Measurements from ENCODE around the gene PRR3.

The PRR3 gene

DNA sequence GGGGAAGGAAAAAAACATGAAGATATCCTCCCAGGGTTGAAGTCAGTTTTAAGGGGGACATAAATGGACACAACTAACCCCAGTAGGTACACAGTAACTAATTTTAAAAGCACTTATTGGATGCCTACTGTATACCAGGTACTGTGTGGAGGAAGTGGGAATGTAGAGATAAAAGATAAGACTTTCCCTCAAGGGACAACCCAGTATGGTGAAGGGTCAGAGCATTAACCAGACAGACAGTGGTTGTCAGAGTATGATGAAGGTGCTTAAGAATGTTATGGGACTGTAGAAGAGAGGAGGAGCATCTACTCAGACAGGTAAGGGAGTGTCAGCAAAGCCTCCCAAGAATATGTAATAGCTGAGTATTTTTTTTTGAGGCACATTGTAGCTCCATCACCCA, 15.1 kb downstream of the PRR3 start:
- no peak for ATAC-seq
- TF ChIP-seq SNAI2 (CRISPR knock-in tag; IDR thresholded peaks at IDR 0.05) (no peak), ZNF8 (CRISPR knock-in tag; IDR thresholded peaks at IDR 0.05) (no peak), GLIS3 (CRISPR knock-in tag; IDR thresholded peaks at IDR 0.05) (no peak)
- TF ChIP-seq, protein P1, sequence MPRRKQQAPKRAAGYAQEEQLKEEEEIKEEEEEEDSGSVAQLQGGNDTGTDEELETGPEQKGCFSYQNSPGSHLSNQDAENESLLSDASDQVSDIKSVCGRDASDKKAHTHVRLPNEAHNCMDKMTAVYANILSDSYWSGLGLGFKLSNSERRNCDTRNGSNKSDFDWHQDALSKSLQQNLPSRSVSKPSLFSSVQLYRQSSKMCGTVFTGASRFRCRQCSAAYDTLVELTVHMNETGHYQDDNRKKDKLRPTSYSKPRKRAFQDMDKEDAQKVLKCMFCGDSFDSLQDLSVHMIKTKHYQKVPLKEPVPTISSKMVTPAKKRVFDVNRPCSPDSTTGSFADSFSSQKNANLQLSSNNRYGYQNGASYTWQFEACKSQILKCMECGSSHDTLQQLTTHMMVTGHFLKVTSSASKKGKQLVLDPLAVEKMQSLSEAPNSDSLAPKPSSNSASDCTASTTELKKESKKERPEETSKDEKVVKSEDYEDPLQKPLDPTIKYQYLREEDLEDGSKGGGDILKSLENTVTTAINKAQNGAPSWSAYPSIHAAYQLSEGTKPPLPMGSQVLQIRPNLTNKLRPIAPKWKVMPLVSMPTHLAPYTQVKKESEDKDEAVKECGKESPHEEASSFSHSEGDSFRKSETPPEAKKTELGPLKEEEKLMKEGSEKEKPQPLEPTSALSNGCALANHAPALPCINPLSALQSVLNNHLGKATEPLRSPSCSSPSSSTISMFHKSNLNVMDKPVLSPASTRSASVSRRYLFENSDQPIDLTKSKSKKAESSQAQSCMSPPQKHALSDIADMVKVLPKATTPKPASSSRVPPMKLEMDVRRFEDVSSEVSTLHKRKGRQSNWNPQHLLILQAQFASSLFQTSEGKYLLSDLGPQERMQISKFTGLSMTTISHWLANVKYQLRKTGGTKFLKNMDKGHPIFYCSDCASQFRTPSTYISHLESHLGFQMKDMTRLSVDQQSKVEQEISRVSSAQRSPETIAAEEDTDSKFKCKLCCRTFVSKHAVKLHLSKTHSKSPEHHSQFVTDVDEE (CRISPR knock-in tag; IDR thresholded peaks at IDR 0.05), result no peak

DNA sequence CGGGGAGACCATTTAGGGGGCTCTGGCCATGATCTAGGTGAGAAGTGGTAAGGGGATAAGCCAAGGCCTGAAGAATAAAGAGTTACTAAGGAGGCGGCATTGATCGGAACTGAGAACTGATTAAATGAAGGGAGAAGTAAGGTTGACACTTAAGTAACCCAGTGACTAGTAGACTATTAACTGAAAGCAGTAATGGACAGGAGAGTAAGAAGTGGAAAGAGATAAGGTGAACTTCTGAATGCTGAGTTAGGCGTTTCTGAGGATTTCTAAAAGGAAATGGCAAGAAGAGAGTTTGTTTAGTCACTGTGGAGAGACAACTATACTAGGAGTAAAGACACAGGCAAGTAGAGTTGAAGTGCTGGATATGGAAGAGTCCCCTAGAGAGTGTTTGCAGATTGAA, 16.0 kb downstream of the PRR3 start:
- ATAC-seq, result no peak
- TF ChIP-seq, protein P1 (CRISPR knock-in tag; IDR thresholded peaks at IDR 0.05), result no peak
- no peak for TF ChIP-seq ISL1 (CRISPR knock-in tag; IDR thresholded peaks at IDR 0.05)
- no peak for TF ChIP-seq ESRRG (CRISPR knock-in tag; IDR thresholded peaks at IDR 0.05)
- TF ChIP-seq ZNF70 (CRISPR knock-in tag; IDR thresholded peaks at IDR 0.05), result no peak
- TF ChIP-seq ZNF565 (CRISPR knock-in tag; conservative IDR thresholded peaks at IDR 0.05; ENCODE audit: low read depth), result no peak
- TF ChIP-seq, protein P2, sequence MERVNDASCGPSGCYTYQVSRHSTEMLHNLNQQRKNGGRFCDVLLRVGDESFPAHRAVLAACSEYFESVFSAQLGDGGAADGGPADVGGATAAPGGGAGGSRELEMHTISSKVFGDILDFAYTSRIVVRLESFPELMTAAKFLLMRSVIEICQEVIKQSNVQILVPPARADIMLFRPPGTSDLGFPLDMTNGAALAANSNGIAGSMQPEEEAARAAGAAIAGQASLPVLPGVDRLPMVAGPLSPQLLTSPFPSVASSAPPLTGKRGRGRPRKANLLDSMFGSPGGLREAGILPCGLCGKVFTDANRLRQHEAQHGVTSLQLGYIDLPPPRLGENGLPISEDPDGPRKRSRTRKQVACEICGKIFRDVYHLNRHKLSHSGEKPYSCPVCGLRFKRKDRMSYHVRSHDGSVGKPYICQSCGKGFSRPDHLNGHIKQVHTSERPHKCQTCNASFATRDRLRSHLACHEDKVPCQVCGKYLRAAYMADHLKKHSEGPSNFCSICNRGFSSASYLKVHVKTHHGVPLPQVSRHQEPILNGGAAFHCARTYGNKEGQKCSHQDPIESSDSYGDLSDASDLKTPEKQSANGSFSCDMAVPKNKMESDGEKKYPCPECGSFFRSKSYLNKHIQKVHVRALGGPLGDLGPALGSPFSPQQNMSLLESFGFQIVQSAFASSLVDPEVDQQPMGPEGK (CRISPR knock-in tag; IDR thresholded peaks at IDR 0.05; ENCODE audit: borderline replicate concordance), result no peak
- no peak for TF ChIP-seq TCF4 (CRISPR knock-in tag; IDR thresholded peaks at IDR 0.05; ENCODE audit: borderline replicate concordance)
- TF ChIP-seq RARB (CRISPR knock-in tag; IDR thresholded peaks at IDR 0.05), result no peak
- TF ChIP-seq POU6F1 (CRISPR knock-in tag; IDR thresholded peaks at IDR 0.05; ENCODE audit: borderline replicate concordance, low read depth), result no peak
- TF ChIP-seq OSR1 (CRISPR knock-in tag; IDR thresholded peaks at IDR 0.05), result no peak

DNA sequence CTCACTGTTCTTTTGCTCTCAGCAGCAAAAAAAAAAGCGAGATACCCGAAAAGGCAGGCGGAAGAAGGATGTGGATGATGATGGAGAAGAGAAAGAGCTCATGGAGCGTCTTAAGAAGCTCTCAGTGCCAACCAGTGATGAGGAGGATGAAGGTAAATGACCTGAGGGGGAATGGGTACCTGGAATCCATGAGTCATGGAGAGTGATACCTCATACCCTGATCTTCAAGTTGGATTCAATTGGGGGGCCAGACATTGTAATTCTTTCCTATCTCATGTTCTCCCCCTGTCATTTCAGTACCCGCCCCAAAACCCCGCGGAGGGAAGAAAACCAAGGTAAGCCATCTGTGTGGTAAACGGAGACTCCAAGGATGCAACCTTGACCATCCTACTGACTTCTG, 21.0 kb downstream of the PRR3 start:
- no peak for ATAC-seq
- TF ChIP-seq, protein P1 (CRISPR knock-in tag; IDR thresholded peaks at IDR 0.05), result no peak
- no peak for TF ChIP-seq ZFP30 (CRISPR knock-in tag; IDR thresholded peaks at IDR 0.05)
- no peak for TF ChIP-seq TOX (CRISPR knock-in tag; IDR thresholded peaks at IDR 0.05; ENCODE audit: borderline replicate concordance)
- TF ChIP-seq CSRNP3 (CRISPR knock-in tag; IDR thresholded peaks at IDR 0.05), result no peak
- no peak for TF ChIP-seq ZNF70 (CRISPR knock-in tag; IDR thresholded peaks at IDR 0.05)
- no peak for TF ChIP-seq ISL1 (CRISPR knock-in tag; IDR thresholded peaks at IDR 0.05)
- no peak for TF ChIP-seq ESRRG (CRISPR knock-in tag; IDR thresholded peaks at IDR 0.05)
- no peak for TF ChIP-seq ARNTL (CRISPR knock-in tag; IDR thresholded peaks at IDR 0.05; ENCODE audit: borderline replicate concordance, low read depth)
- no peak for TF ChIP-seq PPARA (CRISPR knock-in tag; IDR thresholded peaks at IDR 0.05; ENCODE audit: borderline replicate concordance)
- TF ChIP-seq, protein P2 (CRISPR knock-in tag; IDR thresholded peaks at IDR 0.05; ENCODE audit: borderline replicate concordance), result no peak
- TF ChIP-seq ZFP3 (CRISPR knock-in tag; IDR thresholded peaks at IDR 0.05), result no peak
- no peak for TF ChIP-seq GLIS3 (CRISPR knock-in tag; IDR thresholded peaks at IDR 0.05)
- TF ChIP-seq ZC3H10 (CRISPR knock-in tag; IDR thresholded peaks at IDR 0.05), result no peak
- no peak for TF ChIP-seq SNAI2 (CRISPR knock-in tag; IDR thresholded peaks at IDR 0.05)
- TF ChIP-seq CSDC2 (CRISPR knock-in tag; IDR thresholded peaks at IDR 0.05), result no peak
- no peak for TF ChIP-seq OSR1 (CRISPR knock-in tag; IDR thresholded peaks at IDR 0.05)
